ENCODE results near the gene GBX2. TPM values are rescaled to one million over a fixed set of nuclear protein-coding genes. Genes with fewer than 3 reads are reported as not detected.

Gene GBX2
- total and polyA plus RNA-seq, 12 donors: not detected

GRCh38 chr2:236205867-236206645 lies 37.9 kb upstream of the GBX2 start:
- H3K27me3 ChIP-seq: peaks cover 3% of the 10 kb centered on the region
- 64 to 79% (median 78%) methylated on average over 2 of the region's 2 CpGs for WGBS, 4 donors
- no peak overlapping the region for H3K4me3 ChIP-seq
- no peak for DNase-seq
- no peaks in the 10 kb centered on the region for H3K9me3 ChIP-seq (replicated peaks in 1 of 3)
- intact Hi-C loops (cut with DNase I): no loop called here
- TF ChIP-seq, protein P1, sequence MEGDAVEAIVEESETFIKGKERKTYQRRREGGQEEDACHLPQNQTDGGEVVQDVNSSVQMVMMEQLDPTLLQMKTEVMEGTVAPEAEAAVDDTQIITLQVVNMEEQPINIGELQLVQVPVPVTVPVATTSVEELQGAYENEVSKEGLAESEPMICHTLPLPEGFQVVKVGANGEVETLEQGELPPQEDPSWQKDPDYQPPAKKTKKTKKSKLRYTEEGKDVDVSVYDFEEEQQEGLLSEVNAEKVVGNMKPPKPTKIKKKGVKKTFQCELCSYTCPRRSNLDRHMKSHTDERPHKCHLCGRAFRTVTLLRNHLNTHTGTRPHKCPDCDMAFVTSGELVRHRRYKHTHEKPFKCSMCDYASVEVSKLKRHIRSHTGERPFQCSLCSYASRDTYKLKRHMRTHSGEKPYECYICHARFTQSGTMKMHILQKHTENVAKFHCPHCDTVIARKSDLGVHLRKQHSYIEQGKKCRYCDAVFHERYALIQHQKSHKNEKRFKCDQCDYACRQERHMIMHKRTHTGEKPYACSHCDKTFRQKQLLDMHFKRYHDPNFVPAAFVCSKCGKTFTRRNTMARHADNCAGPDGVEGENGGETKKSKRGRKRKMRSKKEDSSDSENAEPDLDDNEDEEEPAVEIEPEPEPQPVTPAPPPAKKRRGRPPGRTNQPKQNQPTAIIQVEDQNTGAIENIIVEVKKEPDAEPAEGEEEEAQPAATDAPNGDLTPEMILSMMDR (IDR thresholded peaks at IDR 0.05): no peak
- no peak for TF ChIP-seq POLR2A (IDR thresholded peaks at IDR 0.05)
- no peaks in the 10 kb centered on the region for H3K36me3 ChIP-seq (replicated peaks in 1 of 2)
- H3K4me1 ChIP-seq (replicated peaks in 1 of 2): no peaks in the 10 kb centered on the region
- H3K27ac ChIP-seq: no peak overlapping the region

DNA sequence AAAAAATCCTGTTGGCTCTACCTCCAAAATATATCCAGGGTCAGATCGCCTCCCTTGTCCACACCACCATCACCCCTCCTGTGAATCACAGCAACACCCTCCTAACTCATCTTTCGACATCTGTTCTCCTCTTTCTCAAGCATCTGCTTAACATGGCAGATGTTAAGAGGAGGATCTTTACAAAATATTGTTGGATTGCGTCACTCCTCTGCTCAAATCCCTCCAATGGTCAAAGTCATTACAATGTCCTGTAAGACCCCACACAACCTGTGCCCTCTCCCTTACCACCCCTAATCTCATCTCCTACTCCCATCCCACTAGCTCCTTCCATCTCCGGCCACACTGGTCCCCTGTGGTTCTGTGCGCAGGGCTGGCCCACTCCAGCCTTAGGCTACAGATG lies 36.8 kb upstream of the GBX2 start:
- TF ChIP-seq POLR2A (IDR thresholded peaks at IDR 0.05): no peak
- TF ChIP-seq, protein P1 (IDR thresholded peaks at IDR 0.05): no peak
- H3K27ac ChIP-seq: no peak overlapping the region
- no peaks in the 10 kb centered on the region for H3K4me1 ChIP-seq (replicated peaks in 1 of 2)
- intact Hi-C loops (cut with DNase I): no loop called here
- H3K36me3 ChIP-seq (replicated peaks in 1 of 2): no peaks in the 10 kb centered on the region
- H3K4me3 ChIP-seq: no peak overlapping the region
- DNase-seq: no peak
- peaks cover 3% of the 10 kb centered on the region for H3K27me3 ChIP-seq
- 75 to 88% (median 87%) methylated on average over 5 of the region's 5 CpGs for WGBS, 4 donors
- H3K9me3 ChIP-seq (replicated peaks in 1 of 3): no peaks in the 10 kb centered on the region

DNA sequence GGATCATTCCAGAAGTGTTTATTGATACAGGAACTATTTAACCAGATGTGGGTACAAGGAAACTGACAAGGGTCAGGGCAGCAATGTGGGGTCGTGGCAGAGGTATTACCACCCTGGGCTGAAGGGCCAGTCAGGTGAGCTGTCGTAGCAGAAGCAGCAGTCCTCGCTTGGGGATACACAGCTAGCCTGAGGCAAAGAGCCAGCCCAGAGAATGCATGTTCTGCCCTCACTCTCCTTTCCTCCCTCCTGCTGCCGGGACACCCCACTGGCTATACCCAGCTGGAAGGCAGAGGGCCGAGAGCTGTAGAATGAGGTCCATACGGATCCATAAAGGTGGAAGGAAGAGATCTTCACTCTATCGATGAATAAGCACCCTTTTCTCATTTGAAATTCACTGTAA lies 32.2 kb upstream of the GBX2 start:
- Histone ChIP-seq H3K9me3 (replicated peaks in 1 of 3) (no peaks in the 10 kb centered on the region), H3K4me1 (replicated peaks in 1 of 2) (no peaks in the 10 kb centered on the region), H3K27ac (no peak overlapping the region), H3K4me3 (no peak overlapping the region), H3K36me3 (replicated peaks in 1 of 2) (no peaks in the 10 kb centered on the region), H3K27me3 (peaks cover 3% of the 10 kb centered on the region)
- TF ChIP-seq, protein P1 (IDR thresholded peaks at IDR 0.05): no peak
- WGBS, 4 donors: 56 to 73% (median 65%) methylated on average over 6 to 7 of the region's 7 CpGs
- DNase-seq: no peak
- intact Hi-C loops (cut with DNase I): no loop called here

DNA sequence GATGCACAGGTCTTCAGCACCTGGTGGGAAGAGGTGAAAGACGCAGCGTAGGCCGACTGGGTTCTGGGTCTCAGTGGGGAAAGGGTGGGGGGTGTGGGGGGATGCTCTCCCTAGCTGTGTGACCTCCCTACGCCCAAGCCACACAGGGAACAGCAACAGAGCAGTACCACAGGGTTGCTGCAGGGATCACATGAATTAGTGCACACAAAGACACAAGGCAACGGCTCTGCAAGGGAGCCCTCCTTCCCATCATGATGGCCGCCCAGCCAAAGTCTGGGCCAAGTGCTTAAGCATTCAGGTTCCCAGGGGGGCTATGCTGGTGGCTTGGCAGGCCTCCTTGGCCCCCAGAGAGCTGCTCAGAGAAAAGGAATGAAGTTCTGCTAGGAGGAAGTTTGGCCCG lies 28.2 kb upstream of the GBX2 start:
- intact Hi-C loops (cut with DNase I): no loop called here
- DNase-seq: no peak
- Histone ChIP-seq H3K9me3 (replicated peaks in 1 of 3) (no peaks in the 10 kb centered on the region), H3K4me1 (replicated peaks in 1 of 2) (no peaks in the 10 kb centered on the region), H3K36me3 (replicated peaks in 1 of 2) (no peaks in the 10 kb centered on the region), H3K27me3 (no peaks in the 10 kb centered on the region), H3K4me3 (no peak overlapping the region), H3K27ac (no peak overlapping the region)
- 76 to 80% (median 77%) methylated on average over 7 of the region's 7 CpGs for WGBS, 4 donors
- no peak for TF ChIP-seq POLR2A (IDR thresholded peaks at IDR 0.05)
- TF ChIP-seq, protein P1 (IDR thresholded peaks at IDR 0.05): no peak
